K562 (cell line): ENCODE results near the gene APOC1. TPM values are rescaled to one million over a fixed set of nuclear protein-coding genes. Genes with fewer than 3 reads are reported as not detected.
A peak's percentile ranks its signal among the peaks of the same experiment; 100 is the strongest.

Source experiments
- AFF4 ChIP-seq: sonication (generic); formaldehyde crosslinking; IDR thresholded peaks from 2 replicates; pipeline ENCODE4 v1.8.0; 2023; ENCODE audit warnings: mild to moderate bottlenecking, missing genetic modification reagents
- DNMT1 ChIP-seq: fragments of 450-650 bp; IDR thresholded peaks from 2 replicates; pipeline ENCODE4 v1.6.1; 2016; ENCODE audit warnings: antibody characterized with exemption, mild to moderate bottlenecking
- EP300 ChIP-seq: IDR thresholded peaks from 2 replicates; pipeline ENCODE4 v1.6.1; 2012; ENCODE audit warnings: low read length, improper control_type of control experiment
- FOXM1 ChIP-seq, 2 experiments: fragments of 450-650 bp in 1 of 2; sonication (generic) in 1 of 2; formaldehyde crosslinking in 1 of 2; IDR thresholded peaks; 2 replicates each; pipeline versions ENCODE4 v1.6.1 to v1.9.0; 2017 to 2022; ENCODE audit warnings: low read depth in 2 of 2, mild to moderate bottlenecking in 2 of 2, missing genetic modification reagents in 1 of 2, moderate library complexity in 1 of 2
- GTF2B ChIP-seq: IDR thresholded peaks from 2 replicates; pipeline ENCODE4 v1.6.1; 2011; ENCODE audit not compliant: insufficient read length; ENCODE audit errors: extremely low read depth
- HDAC1 ChIP-seq, 2 experiments: fragments of 450-650 bp; IDR thresholded peaks; 2 replicates each; pipeline ENCODE4 v1.6.1; 2016 to 2017; ENCODE audit warnings: inconsistent platforms in 1 of 2, mild to moderate bottlenecking in 1 of 2, moderate library complexity in 1 of 2
- HDAC8 ChIP-seq: fragments of 450-650 bp; IDR thresholded peaks from 2 replicates; pipeline ENCODE4 v1.6.1; 2016; ENCODE audit warnings: mild to moderate bottlenecking, missing genetic modification characterization, moderate library complexity, missing compliant biosample characterization
- HDGF ChIP-seq: fragments of 450-650 bp; IDR thresholded peaks from 2 replicates; pipeline ENCODE4 v1.6.1; 2016
- HNRNPLL ChIP-seq: fragments of 200-400 bp; formaldehyde crosslinking; IDR thresholded peaks from 2 replicates; pipeline ENCODE4 v1.6.1; 2017; ENCODE audit warnings: low read length, low read depth, mild to moderate bottlenecking; ENCODE audit not compliant: poor library complexity, severe bottlenecking
- JUND ChIP-seq, 2 experiments: IDR thresholded peaks; 2 replicates in 1 of 2; 3 replicates in 1 of 2; pipeline ENCODE4 v1.6.1; 2011; ENCODE audit warnings: borderline replicate concordance in 2 of 2, low read depth in 2 of 2, low read length in 2 of 2, improper control_type of control experiment in 1 of 2, missing biosample characterization in 1 of 2, missing genetic modification characterization in 1 of 2, missing genetic modification reagents in 1 of 2
- MEIS2 ChIP-seq: fragments of 450-650 bp; IDR thresholded peaks from 2 replicates; pipeline ENCODE4 v1.6.1; 2014; ENCODE audit warnings: mild to moderate bottlenecking; ENCODE audit not compliant: partially characterized antibody
- NR3C1 ChIP-seq: sonication (generic); formaldehyde crosslinking; IDR thresholded peaks from 2 replicates; pipeline ENCODE4 v1.8.1; 2022; ENCODE audit warnings: missing genetic modification reagents
- PCBP1 ChIP-seq: fragments of 200-400 bp; formaldehyde crosslinking; IDR thresholded peaks from 2 replicates; pipeline ENCODE4 v1.6.1; 2018; ENCODE audit warnings: mild to moderate bottlenecking, low read depth, low read length; ENCODE audit not compliant: poor library complexity, severe bottlenecking
- RB1 ChIP-seq: fragments of 450-650 bp; IDR thresholded peaks from 2 replicates; pipeline ENCODE4 v1.6.1; 2017; ENCODE audit warnings: low read depth, mild to moderate bottlenecking
- SMARCC2 ChIP-seq: fragments of 450-650 bp; IDR thresholded peaks from 2 replicates; pipeline ENCODE4 v1.6.1; 2017; ENCODE audit warnings: antibody characterized with exemption, moderate library complexity, mild to moderate bottlenecking, low read depth
- THAP12 ChIP-seq: fragments of 250-450 bp; sonication (Bioruptor Pico); IDR thresholded peaks from 2 replicates; pipeline ENCODE4 v1.9.0; 2021; ENCODE audit warnings: mild to moderate bottlenecking, inconsistent platforms
- ZNF57 ChIP-seq: fragments of 450-650 bp; formaldehyde crosslinking; IDR thresholded peaks from 2 replicates; pipeline ENCODE4 v1.4.0; 2020; ENCODE audit warnings: mild to moderate bottlenecking, moderate library complexity
- ZNF699 ChIP-seq: fragments of 250-450 bp; sonication (Bioruptor Pico); IDR thresholded peaks from 2 replicates; pipeline ENCODE4 v1.8.0; 2021; ENCODE audit warnings: mild to moderate bottlenecking, moderate library complexity; ENCODE audit not compliant: insufficient replicate concordance
- ZNF780A ChIP-seq: fragments of 250-450 bp; sonication (Bioruptor Pico); IDR thresholded peaks from 2 replicates; pipeline ENCODE4 v1.5.0; 2021; ENCODE audit warnings: mild to moderate bottlenecking
- polyA plus RNA-seq, 8 experiments: library from polyadenylated mRNA; depleted of rRNA in 4 of 8; stranded (reverse) in 5 of 8; unstranded in 3 of 8; fragments of >200 nt; fragmentation: Nextera tagmentation in 2 of 8; fragmentation: Illumina TruSeq in 1 of 8; extraction: Ambion mirVana in 2 of 8; extraction: Trizol in 1 of 8; gene quantifications; 2 replicates each; pipeline versions ENCODE4 v1.2.1 to v1.2.3, GENCODE V29; 2011 to 2014; ENCODE audit warnings: inconsistent platforms in 1 of 8, missing spikeins in 1 of 8
- total RNA-seq, 7 experiments: library from RNA; depleted of rRNA in 6 of 7; stranded (reverse); fragments of >200 nt in 6 of 7; fragmentation: Illumina TruSeq in 2 of 7; extraction: Trizol in 2 of 7; gene quantifications; 2 replicates each; pipeline versions ENCODE4 v1.2.1 to v1.2.3, GENCODE V29; 2011 to 2021; ENCODE audit warnings: low replicate concordance in 1 of 7

The APOC1 gene
- total and polyA plus RNA-seq, 9 of the 15 experiments (the other 6 are each of a cell fraction or from before 2014, with no cell fraction given): 115 to 408 (median 220) TPM

GRCh38 chr19:44891016-44891882 lies 23.2 kb upstream of the APOC1 start, which contains the start of gene TOMM40 (continued):
- TF ChIP-seq AFF4 (CRISPR knock-in tag): no peak
- TF ChIP-seq GTF2B: no peak
- no peak for TF ChIP-seq ZNF699
- 0 out of 2 replicates have a peak, but pooled peaks have one; percentile 20 for TF ChIP-seq JUND (IDR thresholded peaks at IDR 0.05; ENCODE audit: borderline replicate concordance, low read depth, low read length)
- TF ChIP-seq JUND (tag; IDR thresholded peaks at IDR 0.05; ENCODE audit: borderline replicate concordance, low read depth, low read length): no peak
- TF ChIP-seq RB1: peak; percentile 80
- no peak for TF ChIP-seq ZNF57
- TF ChIP-seq THAP12 (CRISPR knock-in tag): peak; percentile 93
- TF ChIP-seq FOXM1 (IDR thresholded peaks at IDR 0.05; ENCODE audit: low read depth): no peak
- no peak for TF ChIP-seq FOXM1 (CRISPR knock-in tag; IDR thresholded peaks at IDR 0.05; ENCODE audit: low read depth)
- peak; percentile 58 for TF ChIP-seq PCBP1
- TF ChIP-seq HDAC8 (tag): no peak
- TF ChIP-seq DNMT1: no peak
- no peak for TF ChIP-seq HDGF
- peak in 1 of 2 experiments; percentile 81; a peak in 2 of 4 replicates for TF ChIP-seq HDAC1 (IDR thresholded peaks at IDR 0.05)
- no peak for TF ChIP-seq HNRNPLL
- no peak for TF ChIP-seq MEIS2
- no peak for TF ChIP-seq SMARCC2
- TF ChIP-seq ZNF780A (CRISPR knock-in tag): no peak
- no peak for TF ChIP-seq NR3C1 (CRISPR knock-in tag)
- TF ChIP-seq EP300: no peak
